Activated CD4-positive, alpha-beta memory T cell treated with anti-CD3 and anti-CD28 coated beads for 36 hours (primary cell): Measurements from ENCODE around the gene PDZD2. TPM values are rescaled to one million over a fixed set of nuclear protein-coding genes. Genes with fewer than 3 reads are reported as not detected.
"Not testable (repeated sequence)": the region's sequence is repeated elsewhere in the genome, so short reads cannot be mapped to it uniquely, and the experiment has no call there.

Experiments used
- CTCF ChIA-PET: fragments of 350-600 bp; sonication (Branson Sonifier 250); formaldehyde crosslinking; loops from one replicate; lab custom pipeline; 2021; ENCODE audit warnings: antibody characterized with exemption, inconsistent platforms; lab: Charles Lee
- POLR2A ChIA-PET: fragments of 350-600 bp; sonication (Branson Sonifier 250); formaldehyde crosslinking; loops from one replicate; lab custom pipeline; 2021; ENCODE audit warnings: antibody characterized with exemption; lab: Charles Lee
- DNase-seq: peaks from one replicate; pipeline ENCODE4 v3.0.0-alpha.2; 2020
- H3K27ac Mint-ChIP-seq: one replicate; pipeline ENCODE4 v1.8.0; 2021; ENCODE audit warnings: mixed read lengths
- H3K27me3 Mint-ChIP-seq: one replicate; pipeline ENCODE4 v1.8.0; 2021; ENCODE audit warnings: mixed read lengths
- H3K36me3 Mint-ChIP-seq: one replicate; pipeline ENCODE4 v1.8.0; 2021; ENCODE audit warnings: mixed read lengths
- H3K4me1 Mint-ChIP-seq: one replicate; pipeline ENCODE4 v1.8.0; 2021; ENCODE audit warnings: low read depth, mixed read lengths
- H3K4me3 Mint-ChIP-seq: one replicate; pipeline ENCODE4 v1.8.0; 2021; ENCODE audit warnings: mild to moderate bottlenecking, mixed read lengths
- H3K9me3 Mint-ChIP-seq: one replicate; pipeline ENCODE4 v1.8.0; 2021; ENCODE audit warnings: mixed read lengths
- intact Hi-C: fragments of 100-400 bp; cut with micrococcal nuclease; formaldehyde crosslinking; loops from one replicate; pipeline ENCODE4 v1.15.1; 2023
- total RNA-seq, 2 experiments: library from RNA; stranded (reverse); gene quantifications; one replicate each; pipeline ENCODE4 v1.2.3, GENCODE V29; 2021

Gene PDZD2
- total RNA-seq, 2 experiments from 2014 or later: not detected

GRCh38 chr5:31706186-31706585 is 67.3 kb downstream of the PDZD2 start:
- intact Hi-C loops: no loop called here

GRCh38 chr5:31707329-31707728 is 68.4 kb downstream of the PDZD2 start:
- Mint-ChIP-seq H3K4me1 (no peaks in the 10 kb centered on the region), H3K27me3 (no peaks in the 10 kb centered on the region), H3K36me3 (no peaks in the 10 kb centered on the region), H3K4me3 (no peak overlapping the region), H3K27ac (no peak overlapping the region), H3K9me3 (no peaks in the 10 kb centered on the region)
- ChIA-PET CTCF (no interaction called here), POLR2A (no interaction called here)
- no peak for DNase-seq
- intact Hi-C loops: no loop called here

More at GRCh38 chr5:31706186-31706585, 67.3 kb downstream of the PDZD2 start:
- no peak overlapping the region for H3K27ac Mint-ChIP-seq
- no peaks in the 10 kb centered on the region for H3K36me3 Mint-ChIP-seq
- no peaks in the 10 kb centered on the region for H3K27me3 Mint-ChIP-seq
- DNase-seq: no peak
- no peak overlapping the region for H3K4me3 Mint-ChIP-seq
- no peaks in the 10 kb centered on the region for H3K4me1 Mint-ChIP-seq
- POLR2A ChIA-PET: no interaction called here
- CTCF ChIA-PET: no interaction called here
- no peaks in the 10 kb centered on the region for H3K9me3 Mint-ChIP-seq

GRCh38 chr5:31708089-31708488 is 69.2 kb downstream of the PDZD2 start:
- Mint-ChIP-seq H3K4me1 (no peaks in the 10 kb centered on the region), H3K4me3 (no peak overlapping the region), H3K27me3 (no peaks in the 10 kb centered on the region), H3K36me3 (no peaks in the 10 kb centered on the region), H3K9me3 (no peaks in the 10 kb centered on the region), H3K27ac (no peak overlapping the region)
- POLR2A ChIA-PET: no interaction called here
- CTCF ChIA-PET: no interaction called here
- intact Hi-C loops: no loop called here
- DNase-seq: no peak

- CTCF ChIA-PET: no interaction called here
- Mint-ChIP-seq H3K27ac (no peak overlapping the region), H3K4me3 (no peak overlapping the region), H3K27me3 (no peaks in the 10 kb centered on the region), H3K4me1 (no peaks in the 10 kb centered on the region), H3K36me3 (no peaks in the 10 kb centered on the region), H3K9me3 (no peaks in the 10 kb centered on the region)
- no peak for DNase-seq
- intact Hi-C loops: no loop called here
- POLR2A ChIA-PET: no interaction called here
Observed at GRCh38 chr5:31711363-31711762, 72.4 kb downstream of the PDZD2 start.

GRCh38 chr5:31711935-31712592 is 73.1 kb downstream of the PDZD2 start:
- no peaks in the 10 kb centered on the region for H3K9me3 Mint-ChIP-seq
- no peak for DNase-seq
- H3K27me3 Mint-ChIP-seq: no peaks in the 10 kb centered on the region
- ChIA-PET POLR2A (no interaction called here), CTCF (no interaction called here)
- H3K27ac Mint-ChIP-seq: no peak overlapping the region
- intact Hi-C loops: no loop called here
- no peak overlapping the region for H3K4me3 Mint-ChIP-seq
- H3K36me3 Mint-ChIP-seq: no peaks in the 10 kb centered on the region
- H3K4me1 Mint-ChIP-seq: no peaks in the 10 kb centered on the region

- ChIA-PET CTCF (no interaction called here), POLR2A (no interaction called here)
- DNase-seq: no peak
- no peak overlapping the region for H3K27ac Mint-ChIP-seq
- no peaks in the 10 kb centered on the region for H3K36me3 Mint-ChIP-seq
- no peaks in the 10 kb centered on the region for H3K4me1 Mint-ChIP-seq
- H3K9me3 Mint-ChIP-seq: no peaks in the 10 kb centered on the region
- no peak overlapping the region for H3K4me3 Mint-ChIP-seq
- intact Hi-C loops: no loop called here
- no peaks in the 10 kb centered on the region for H3K27me3 Mint-ChIP-seq
Observed at GRCh38 chr5:31717561-31717960, 78.6 kb downstream of the PDZD2 start.

- ChIA-PET POLR2A (no interaction called here), CTCF (interaction anchor here (0.7 kb wide), 1 partner anchor 138 kb away, joined by 3 read pairs; no protein-coding TSS in a partner anchor)
- H3K4me3 Mint-ChIP-seq: no peak overlapping the region
Observed at GRCh38 chr5:31720004-31720403, 81.1 kb downstream of the PDZD2 start.

GRCh38 chr5:31720811-31721345 is 81.9 kb downstream of the PDZD2 start:
- H3K36me3 Mint-ChIP-seq: no peaks in the 10 kb centered on the region

More at GRCh38 chr5:31720004-31720403, 81.1 kb downstream of the PDZD2 start:
- intact Hi-C loops: no loop called here
- DNase-seq: no peak
- no peak overlapping the region for H3K27ac Mint-ChIP-seq
- H3K4me1 Mint-ChIP-seq: no peaks in the 10 kb centered on the region
- H3K9me3 Mint-ChIP-seq: no peaks in the 10 kb centered on the region
- H3K27me3 Mint-ChIP-seq: no peaks in the 10 kb centered on the region
- H3K36me3 Mint-ChIP-seq: no peaks in the 10 kb centered on the region

GRCh38 chr5:31722111-31722510 is 83.2 kb downstream of the PDZD2 start:
- no peak for DNase-seq
- no peaks in the 10 kb centered on the region for H3K9me3 Mint-ChIP-seq
- POLR2A ChIA-PET: no interaction called here
- no peak overlapping the region for H3K27ac Mint-ChIP-seq
- H3K4me3 Mint-ChIP-seq: no peak overlapping the region
- intact Hi-C loops: no loop called here
- no peaks in the 10 kb centered on the region for H3K4me1 Mint-ChIP-seq
- H3K27me3 Mint-ChIP-seq: no peaks in the 10 kb centered on the region
- CTCF ChIA-PET: no interaction called here
- no peaks in the 10 kb centered on the region for H3K36me3 Mint-ChIP-seq

More at GRCh38 chr5:31720811-31721345, 81.9 kb downstream of the PDZD2 start:
- Mint-ChIP-seq H3K4me3 (no peak overlapping the region), H3K9me3 (no peaks in the 10 kb centered on the region), H3K27ac (no peak overlapping the region), H3K27me3 (no peaks in the 10 kb centered on the region), H3K4me1 (no peaks in the 10 kb centered on the region)
- CTCF ChIA-PET: no interaction called here
- POLR2A ChIA-PET: no interaction called here
- intact Hi-C loops: no loop called here
- no peak for DNase-seq

GRCh38 chr5:31725996-31726395 is 87.1 kb downstream of the PDZD2 start:
- Mint-ChIP-seq H3K27ac (no peak overlapping the region), H3K4me1 (peaks cover 1% of the 10 kb centered on the region), H3K36me3 (no peaks in the 10 kb centered on the region), H3K4me3 (no peak overlapping the region), H3K27me3 (no peaks in the 10 kb centered on the region), H3K9me3 (no peaks in the 10 kb centered on the region)
- DNase-seq: no peak
- POLR2A ChIA-PET: no interaction called here
- CTCF ChIA-PET: no interaction called here
- intact Hi-C loops: no loop called here

GRCh38 chr5:31726952-31727351 is 88.0 kb downstream of the PDZD2 start:
- CTCF ChIA-PET: no interaction called here
- POLR2A ChIA-PET: no interaction called here
- Mint-ChIP-seq H3K9me3 (no peaks in the 10 kb centered on the region), H3K4me1 (peaks cover 4% of the 10 kb centered on the region), H3K36me3 (no peaks in the 10 kb centered on the region), H3K27me3 (no peaks in the 10 kb centered on the region), H3K4me3 (no peak overlapping the region), H3K27ac (no peak overlapping the region)
- intact Hi-C loops: no loop called here
- DNase-seq: no peak

GRCh38 chr5:31728039-31728438 is 89.1 kb downstream of the PDZD2 start:
- Mint-ChIP-seq H3K27me3 (no peaks in the 10 kb centered on the region), H3K4me3 (no peak overlapping the region), H3K36me3 (no peaks in the 10 kb centered on the region), H3K4me1 (peaks cover 4% of the 10 kb centered on the region), H3K27ac (no peak overlapping the region), H3K9me3 (no peaks in the 10 kb centered on the region)
- intact Hi-C loops: no loop called here
- no peak for DNase-seq
- ChIA-PET POLR2A (no interaction called here), CTCF (no interaction called here)

- H3K9me3 Mint-ChIP-seq, intact Hi-C loops, H3K27me3 Mint-ChIP-seq, H3K4me3 Mint-ChIP-seq, DNase-seq, H3K36me3 Mint-ChIP-seq, H3K4me1 Mint-ChIP-seq, H3K27ac Mint-ChIP-seq, POLR2A ChIA-PET, CTCF ChIA-PET: not testable (repeated sequence)
Observed at GRCh38 chr5:31728806-31729205, 89.9 kb downstream of the PDZD2 start.
